GM10266 (cell line): ENCODE results near the gene HELZ.
"Not testable (repeated sequence)": the region's sequence is repeated elsewhere in the genome, so short reads cannot be mapped to it uniquely, and the experiment has no call there.

Source experiments
- DNase-seq: peaks from one replicate; pipeline ENCODE4 v3.0.0; 2012; ENCODE audit errors: extremely low spot score
- TF ChIP-seq, protein P1 (sequence below): IDR thresholded peaks from 2 replicates; pipeline ENCODE4 v1.5.1; 2012; ENCODE audit warnings: mild to moderate bottlenecking, low read depth; ENCODE audit not compliant: control insufficient read depth, insufficient read depth; ENCODE audit errors: missing control alignments

The HELZ gene

DNA sequence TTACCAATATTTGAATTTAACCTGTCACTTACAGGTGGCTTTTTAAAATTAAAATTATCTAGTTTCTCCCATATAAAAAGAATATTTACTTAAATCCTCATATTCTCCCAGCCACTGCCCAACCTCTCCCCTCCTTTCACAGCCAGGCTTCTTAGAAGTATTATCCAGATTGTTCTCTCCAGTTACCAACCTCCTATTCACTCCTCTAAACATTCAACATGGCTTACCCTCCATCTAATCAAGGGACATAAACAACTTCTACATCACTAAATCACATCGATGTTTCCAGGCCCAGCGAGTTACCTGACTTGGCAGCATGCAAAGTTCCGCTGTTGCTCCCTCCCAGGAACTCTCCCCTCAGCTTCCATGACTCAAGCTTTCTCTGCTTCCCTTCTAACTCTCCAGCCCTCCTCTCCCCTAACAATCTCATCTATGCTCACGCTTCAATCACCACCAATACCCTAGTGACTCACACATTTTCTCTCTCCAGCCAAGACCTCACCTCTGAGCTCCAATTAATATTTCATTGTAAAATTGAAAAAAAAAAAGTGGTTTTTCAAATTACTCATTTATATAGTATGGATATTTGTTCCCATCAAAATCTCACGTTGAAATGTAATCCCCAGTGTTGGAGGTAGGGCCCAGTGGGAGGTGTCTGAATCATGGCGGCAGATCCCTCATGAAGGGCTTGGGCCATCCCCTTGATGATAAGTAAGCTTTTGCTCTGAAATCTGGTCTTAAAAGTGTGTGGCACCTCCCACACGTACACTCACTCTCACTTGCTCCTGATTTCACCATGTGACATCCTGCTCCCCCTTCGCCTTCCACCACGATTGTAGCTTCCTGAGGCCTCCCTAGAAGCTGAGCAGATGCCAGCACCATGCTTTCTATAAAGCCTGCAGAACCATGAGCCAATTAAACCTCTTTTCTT lies 88.5 kb downstream of the HELZ start:
- TF ChIP-seq, protein P1, sequence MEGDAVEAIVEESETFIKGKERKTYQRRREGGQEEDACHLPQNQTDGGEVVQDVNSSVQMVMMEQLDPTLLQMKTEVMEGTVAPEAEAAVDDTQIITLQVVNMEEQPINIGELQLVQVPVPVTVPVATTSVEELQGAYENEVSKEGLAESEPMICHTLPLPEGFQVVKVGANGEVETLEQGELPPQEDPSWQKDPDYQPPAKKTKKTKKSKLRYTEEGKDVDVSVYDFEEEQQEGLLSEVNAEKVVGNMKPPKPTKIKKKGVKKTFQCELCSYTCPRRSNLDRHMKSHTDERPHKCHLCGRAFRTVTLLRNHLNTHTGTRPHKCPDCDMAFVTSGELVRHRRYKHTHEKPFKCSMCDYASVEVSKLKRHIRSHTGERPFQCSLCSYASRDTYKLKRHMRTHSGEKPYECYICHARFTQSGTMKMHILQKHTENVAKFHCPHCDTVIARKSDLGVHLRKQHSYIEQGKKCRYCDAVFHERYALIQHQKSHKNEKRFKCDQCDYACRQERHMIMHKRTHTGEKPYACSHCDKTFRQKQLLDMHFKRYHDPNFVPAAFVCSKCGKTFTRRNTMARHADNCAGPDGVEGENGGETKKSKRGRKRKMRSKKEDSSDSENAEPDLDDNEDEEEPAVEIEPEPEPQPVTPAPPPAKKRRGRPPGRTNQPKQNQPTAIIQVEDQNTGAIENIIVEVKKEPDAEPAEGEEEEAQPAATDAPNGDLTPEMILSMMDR: no peak
- no peak for DNase-seq

GRCh38 chr17:67152824-67153223 lies 92.2 kb downstream of the HELZ start:
- TF ChIP-seq, protein P1: no peak
- no peak for DNase-seq

- DNase-seq: no peak
Measured at GRCh38 chr17:67151717-67152116, 93.3 kb downstream of the HELZ start.

GRCh38 chr17:67150826-67151225 lies 94.2 kb downstream of the HELZ start:
- DNase-seq: no peak
- TF ChIP-seq, protein P1: no peak

More at GRCh38 chr17:67151717-67152116, 93.3 kb downstream of the HELZ start:
- TF ChIP-seq, protein P1: no peak

DNA sequence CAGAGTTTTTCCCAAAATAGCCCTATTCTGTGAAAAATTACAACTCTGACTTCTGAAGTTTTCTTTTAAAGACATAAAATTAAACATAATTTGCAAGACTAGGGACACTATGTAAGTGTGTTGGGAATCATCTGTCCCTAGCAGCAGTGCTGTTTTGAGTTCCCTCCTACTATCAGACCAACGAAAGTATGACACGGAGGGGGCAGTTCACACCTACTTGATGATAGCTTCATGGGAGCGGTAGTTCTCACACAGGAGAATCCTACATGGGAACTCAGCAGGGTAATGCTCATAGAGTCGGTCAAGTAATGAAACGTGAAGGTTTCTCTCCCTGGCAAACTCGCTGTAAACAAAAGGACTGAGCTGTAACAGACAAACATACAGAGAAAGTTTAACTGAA lies 96.6 kb downstream of the HELZ start:
- TF ChIP-seq, protein P1: no peak

DNA sequence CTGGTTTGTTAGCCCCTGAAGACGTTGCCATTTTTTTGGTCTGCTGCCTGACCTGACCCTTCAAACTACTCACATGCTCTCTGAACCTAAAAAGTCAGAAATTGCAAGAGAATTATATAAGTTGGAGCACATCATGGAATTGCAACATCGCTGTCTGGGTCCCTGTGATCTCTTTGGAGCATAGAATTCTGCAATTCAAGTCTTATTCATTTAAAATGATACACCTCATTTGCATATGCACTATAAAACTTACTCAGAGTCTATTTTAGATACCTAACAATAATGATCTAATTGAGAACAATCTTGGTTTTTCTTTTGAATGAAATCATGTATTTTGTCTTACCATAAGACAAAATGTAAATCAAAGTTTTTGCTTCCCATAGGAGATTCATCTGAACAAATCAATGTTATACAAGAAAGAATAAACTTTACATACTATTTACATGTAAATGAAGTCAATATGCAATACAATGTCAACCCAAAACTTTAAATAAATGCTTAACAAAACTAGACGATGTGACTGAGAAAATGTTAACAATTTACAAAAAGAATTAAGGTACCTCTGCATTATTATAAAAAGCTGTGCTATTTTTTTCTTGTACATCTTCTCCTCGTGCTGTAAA lies 99.7 kb downstream of the HELZ start:
- TF ChIP-seq, protein P1: no peak
- DNase-seq: no peak

More for the DNA sequence above, 96.6 kb downstream of the HELZ start:
- DNase-seq: no peak

DNA sequence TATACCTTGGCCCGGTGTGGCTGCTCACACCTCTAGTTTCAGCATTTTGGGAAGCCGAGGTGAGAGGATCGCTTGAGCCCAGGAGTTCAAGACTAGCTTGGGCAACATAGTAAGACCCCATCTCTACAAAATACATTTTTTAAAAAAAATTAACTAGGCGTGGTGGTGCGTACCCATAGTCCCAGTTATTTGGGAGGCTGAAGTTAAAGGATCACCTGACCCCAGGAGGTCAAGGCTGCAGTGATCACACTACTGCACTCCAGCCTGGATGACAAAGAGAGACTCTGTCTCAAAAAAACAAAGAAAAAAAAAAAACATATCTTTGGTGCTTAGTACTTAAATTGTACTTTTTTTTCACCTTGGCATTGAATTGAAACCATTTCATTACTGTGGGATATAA lies 101.7 kb downstream of the HELZ start:
- TF ChIP-seq, protein P1: no peak
- DNase-seq: no peak

GRCh38 chr17:67142030-67142429 lies 103.0 kb downstream of the HELZ start:
- DNase-seq: not testable (repeated sequence)
